NCI-H748 treated with DMSO at 0.1 percent for 48 hours (cell line): ENCODE data around the gene FOXA3.

Experiments used
- DNase-seq: peaks from one replicate; lab custom pipeline; 2025; lab: John Stamatoyannopoulos, UW

FOXA3 gene

GRCh38 chr19:45863840-45864628, at the start of gene FOXA3:
Gene FOXA3 (plus strand): TSS chr19:45864326. CDS start chr19:45864457, 131 bp downstream.
- peak; percentile 49 for DNase-seq

GRCh38 chr19:45814851-45815480, 49.2 kb upstream of the FOXA3 start, which contains the start of gene RSPH6A:
Gene RSPH6A (minus strand): TSS chr19:45815308. CDS start chr19:45815176, 132 bp downstream.
- no peak for DNase-seq

- DNase-seq: no peak
These were observed 48.5 kb upstream of the FOXA3 start for GRCh38 chr19:45815481-45816216.

- no peak for DNase-seq
These were observed 47.7 kb upstream of the FOXA3 start for GRCh38 chr19:45816236-45817009.

GRCh38 chr19:45817010-45817724, 47.0 kb upstream of the FOXA3 start:
- peak; percentile 83 for DNase-seq

GRCh38 chr19:45817725-45818301, 46.3 kb upstream of the FOXA3 start:
- DNase-seq: no peak

- DNase-seq: no peak
These were observed 44.4 kb upstream of the FOXA3 start for GRCh38 chr19:45819769-45820168.

- DNase-seq: no peak
These were observed 43.6 kb upstream of the FOXA3 start for GRCh38 chr19:45820413-45821102.

GRCh38 chr19:45821103-45821521, 43.0 kb upstream of the FOXA3 start:
- DNase-seq: no peak

- DNase-seq: no peak
These were observed 42.6 kb upstream of the FOXA3 start for GRCh38 chr19:45821570-45821969.

GRCh38 chr19:45822716-45823115, 41.4 kb upstream of the FOXA3 start:
- DNase-seq: no peak

- no peak for DNase-seq
These were observed 40.9 kb upstream of the FOXA3 start for GRCh38 chr19:45823182-45823581.

- no peak for DNase-seq
These were observed 40.1 kb upstream of the FOXA3 start for GRCh38 chr19:45824041-45824471.

GRCh38 chr19:45824531-45825262, 39.4 kb upstream of the FOXA3 start:
- no peak for DNase-seq

GRCh38 chr19:45825263-45825605, 38.9 kb upstream of the FOXA3 start:
- DNase-seq: no peak

GRCh38 chr19:45825917-45826893, 37.9 kb upstream of the FOXA3 start:
- no peak for DNase-seq

- no peak for DNase-seq
These were observed 37.2 kb upstream of the FOXA3 start for GRCh38 chr19:45826934-45827333.

- no peak for DNase-seq
These were observed 36.5 kb upstream of the FOXA3 start for GRCh38 chr19:45827459-45828093.
